ENCODE data around the gene CAPN6. TPM values are rescaled to one million over a fixed set of nuclear protein-coding genes. Genes with fewer than 3 reads are reported as not detected.

Gene CAPN6
- total and polyA plus RNA-seq, 2 experiments from 2014 or later = 4.5 to 6.3 TPM

DNA sequence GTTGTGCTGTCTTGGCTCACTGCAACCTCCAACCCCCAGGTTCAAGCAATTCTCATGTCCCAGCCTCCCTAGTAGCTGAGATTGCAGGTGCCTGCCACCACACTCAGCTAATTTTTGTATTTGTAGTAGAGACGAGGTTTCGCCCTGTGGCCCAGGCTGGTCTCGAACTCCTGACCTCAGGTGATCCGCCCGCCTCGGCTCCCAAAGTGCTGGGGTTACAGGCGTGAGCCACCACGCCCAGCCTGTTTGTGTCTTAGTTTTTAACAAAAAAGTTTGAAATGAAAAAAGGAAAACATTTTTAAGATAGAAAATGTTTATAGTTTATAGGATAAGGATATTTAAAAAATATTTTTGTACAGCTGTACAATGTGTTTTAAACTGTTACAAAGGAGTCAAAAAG is 62.4 kb downstream of the CAPN6 start:
- Histone ChIP-seq H3F3A (replicated peaks; ENCODE audit: low read depth) (no peaks in the 10 kb centered on the region), H3K27me3 (ENCODE audit: insufficient read depth) (no peaks in the 10 kb centered on the region), H3K4me2 (no peak overlapping the region), H3K4me1 (ENCODE audit: insufficient read depth) (no peaks in the 10 kb centered on the region), H3K9me2 (ENCODE audit: insufficient read depth) (no peaks in the 10 kb centered on the region), H3K36me3 (ENCODE audit: insufficient read depth) (no peaks in the 10 kb centered on the region), H3K4me3 (no peak overlapping the region), H4K20me1 (replicated peaks; ENCODE audit: insufficient read depth) (no peaks in the 10 kb centered on the region), H2AFZ (no peak overlapping the region), H3K79me2 (replicated peaks; ENCODE audit: insufficient read depth) (no peaks in the 10 kb centered on the region), H3K27ac (ENCODE audit: low read depth) (no peak overlapping the region)
- Mint-ChIP-seq H3K9me3 (no peaks in the 10 kb centered on the region), H3K27me3 (ENCODE audit: insufficient read depth, low read depth, poor library complexity) (no peaks in the 10 kb centered on the region), H3K4me1 (no peaks in the 10 kb centered on the region), H3K27ac (no peak overlapping the region), H3K36me3 (ENCODE audit: low read depth) (no peaks in the 10 kb centered on the region), H3K4me3 (no peak overlapping the region)
- ATAC-seq (no peak), DNase-seq (ENCODE audit: low spot score) (no peak)
- TF ChIP-seq NANOG (IDR thresholded peaks at IDR 0.05; ENCODE audit: borderline replicate concordance) (no peak), EZH2 (IDR thresholded peaks at IDR 0.05; ENCODE audit: low read depth, unreplicated experiment) (no peak), JUNB (IDR thresholded peaks at IDR 0.05; ENCODE audit: unreplicated experiment) (no peak), POLR2AphosphoS5 (IDR thresholded peaks at IDR 0.05; ENCODE audit: low read depth) (no peak), STAT1 (IDR thresholded peaks at IDR 0.05; ENCODE audit: unreplicated experiment) (no peak), CREB1 (CRISPR knock-in tag; IDR thresholded peaks at IDR 0.05; ENCODE audit: low read depth) (no peak), ZNF331 (CRISPR knock-in tag; IDR thresholded peaks at IDR 0.05; ENCODE audit: low read depth) (no peak), REST (IDR thresholded peaks at IDR 0.05; ENCODE audit: unreplicated experiment) (no peak), EZH2phosphoT487 (IDR thresholded peaks at IDR 0.05; ENCODE audit: unreplicated experiment) (no peak), ZNF114 (CRISPR knock-in tag; IDR thresholded peaks at IDR 0.05) (no peak)
- TF ChIP-seq, protein P1, sequence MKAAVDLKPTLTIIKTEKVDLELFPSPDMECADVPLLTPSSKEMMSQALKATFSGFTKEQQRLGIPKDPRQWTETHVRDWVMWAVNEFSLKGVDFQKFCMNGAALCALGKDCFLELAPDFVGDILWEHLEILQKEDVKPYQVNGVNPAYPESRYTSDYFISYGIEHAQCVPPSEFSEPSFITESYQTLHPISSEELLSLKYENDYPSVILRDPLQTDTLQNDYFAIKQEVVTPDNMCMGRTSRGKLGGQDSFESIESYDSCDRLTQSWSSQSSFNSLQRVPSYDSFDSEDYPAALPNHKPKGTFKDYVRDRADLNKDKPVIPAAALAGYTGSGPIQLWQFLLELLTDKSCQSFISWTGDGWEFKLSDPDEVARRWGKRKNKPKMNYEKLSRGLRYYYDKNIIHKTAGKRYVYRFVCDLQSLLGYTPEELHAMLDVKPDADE (IDR thresholded peaks at IDR 0.05) = no peak
- TF ChIP-seq, protein P2, sequence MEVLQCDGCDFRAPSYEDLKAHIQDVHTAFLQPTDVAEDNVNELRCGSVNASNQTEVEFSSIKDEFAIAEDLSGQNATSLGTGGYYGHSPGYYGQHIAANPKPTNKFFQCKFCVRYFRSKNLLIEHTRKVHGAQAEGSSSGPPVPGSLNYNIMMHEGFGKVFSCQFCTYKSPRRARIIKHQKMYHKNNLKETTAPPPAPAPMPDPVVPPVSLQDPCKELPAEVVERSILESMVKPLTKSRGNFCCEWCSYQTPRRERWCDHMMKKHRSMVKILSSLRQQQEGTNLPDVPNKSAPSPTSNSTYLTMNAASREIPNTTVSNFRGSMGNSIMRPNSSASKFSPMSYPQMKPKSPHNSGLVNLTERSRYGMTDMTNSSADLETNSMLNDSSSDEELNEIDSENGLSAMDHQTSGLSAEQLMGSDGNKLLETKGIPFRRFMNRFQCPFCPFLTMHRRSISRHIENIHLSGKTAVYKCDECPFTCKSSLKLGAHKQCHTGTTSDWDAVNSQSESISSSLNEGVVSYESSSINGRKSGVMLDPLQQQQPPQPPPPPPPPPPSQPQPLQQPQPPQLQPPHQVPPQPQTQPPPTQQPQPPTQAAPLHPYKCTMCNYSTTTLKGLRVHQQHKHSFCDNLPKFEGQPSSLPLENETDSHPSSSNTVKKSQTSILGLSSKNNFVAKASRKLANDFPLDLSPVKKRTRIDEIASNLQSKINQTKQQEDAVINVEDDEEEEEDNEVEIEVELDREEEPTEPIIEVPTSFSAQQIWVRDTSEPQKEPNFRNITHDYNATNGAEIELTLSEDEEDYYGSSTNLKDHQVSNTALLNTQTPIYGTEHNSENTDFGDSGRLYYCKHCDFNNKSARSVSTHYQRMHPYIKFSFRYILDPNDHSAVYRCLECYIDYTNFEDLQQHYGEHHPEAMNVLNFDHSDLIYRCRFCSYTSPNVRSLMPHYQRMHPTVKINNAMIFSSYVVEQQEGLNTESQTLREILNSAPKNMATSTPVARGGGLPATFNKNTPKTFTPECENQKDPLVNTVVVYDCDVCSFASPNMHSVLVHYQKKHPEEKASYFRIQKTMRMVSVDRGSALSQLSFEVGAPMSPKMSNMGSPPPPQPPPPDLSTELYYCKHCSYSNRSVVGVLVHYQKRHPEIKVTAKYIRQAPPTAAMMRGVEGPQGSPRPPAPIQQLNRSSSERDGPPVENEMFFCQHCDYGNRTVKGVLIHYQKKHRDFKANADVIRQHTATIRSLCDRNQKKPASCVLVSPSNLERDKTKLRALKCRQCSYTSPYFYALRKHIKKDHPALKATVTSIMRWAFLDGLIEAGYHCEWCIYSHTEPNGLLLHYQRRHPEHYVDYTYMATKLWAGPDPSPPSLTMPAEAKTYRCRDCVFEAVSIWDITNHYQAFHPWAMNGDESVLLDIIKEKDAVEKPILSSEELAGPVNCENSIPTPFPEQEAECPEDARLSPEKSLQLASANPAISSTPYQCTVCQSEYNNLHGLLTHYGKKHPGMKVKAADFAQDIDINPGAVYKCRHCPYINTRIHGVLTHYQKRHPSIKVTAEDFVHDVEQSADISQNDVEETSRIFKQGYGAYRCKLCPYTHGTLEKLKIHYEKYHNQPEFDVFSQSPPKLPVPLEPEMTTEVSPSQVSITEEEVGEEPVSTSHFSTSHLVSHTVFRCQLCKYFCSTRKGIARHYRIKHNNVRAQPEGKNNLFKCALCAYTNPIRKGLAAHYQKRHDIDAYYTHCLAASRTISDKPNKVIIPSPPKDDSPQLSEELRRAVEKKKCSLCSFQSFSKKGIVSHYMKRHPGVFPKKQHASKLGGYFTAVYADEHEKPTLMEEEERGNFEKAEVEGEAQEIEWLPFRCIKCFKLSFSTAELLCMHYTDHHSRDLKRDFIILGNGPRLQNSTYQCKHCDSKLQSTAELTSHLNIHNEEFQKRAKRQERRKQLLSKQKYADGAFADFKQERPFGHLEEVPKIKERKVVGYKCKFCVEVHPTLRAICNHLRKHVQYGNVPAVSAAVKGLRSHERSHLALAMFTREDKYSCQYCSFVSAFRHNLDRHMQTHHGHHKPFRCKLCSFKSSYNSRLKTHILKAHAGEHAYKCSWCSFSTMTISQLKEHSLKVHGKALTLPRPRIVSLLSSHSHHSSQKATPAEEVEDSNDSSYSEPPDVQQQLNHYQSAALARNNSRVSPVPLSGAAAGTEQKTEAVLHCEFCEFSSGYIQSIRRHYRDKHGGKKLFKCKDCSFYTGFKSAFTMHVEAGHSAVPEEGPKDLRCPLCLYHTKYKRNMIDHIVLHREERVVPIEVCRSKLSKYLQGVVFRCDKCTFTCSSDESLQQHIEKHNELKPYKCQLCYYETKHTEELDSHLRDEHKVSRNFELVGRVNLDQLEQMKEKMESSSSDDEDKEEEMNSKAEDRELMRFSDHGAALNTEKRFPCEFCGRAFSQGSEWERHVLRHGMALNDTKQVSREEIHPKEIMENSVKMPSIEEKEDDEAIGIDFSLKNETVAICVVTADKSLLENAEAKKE (CRISPR knock-in tag; IDR thresholded peaks at IDR 0.05) = no peak
- TF ChIP-seq, protein P3, sequence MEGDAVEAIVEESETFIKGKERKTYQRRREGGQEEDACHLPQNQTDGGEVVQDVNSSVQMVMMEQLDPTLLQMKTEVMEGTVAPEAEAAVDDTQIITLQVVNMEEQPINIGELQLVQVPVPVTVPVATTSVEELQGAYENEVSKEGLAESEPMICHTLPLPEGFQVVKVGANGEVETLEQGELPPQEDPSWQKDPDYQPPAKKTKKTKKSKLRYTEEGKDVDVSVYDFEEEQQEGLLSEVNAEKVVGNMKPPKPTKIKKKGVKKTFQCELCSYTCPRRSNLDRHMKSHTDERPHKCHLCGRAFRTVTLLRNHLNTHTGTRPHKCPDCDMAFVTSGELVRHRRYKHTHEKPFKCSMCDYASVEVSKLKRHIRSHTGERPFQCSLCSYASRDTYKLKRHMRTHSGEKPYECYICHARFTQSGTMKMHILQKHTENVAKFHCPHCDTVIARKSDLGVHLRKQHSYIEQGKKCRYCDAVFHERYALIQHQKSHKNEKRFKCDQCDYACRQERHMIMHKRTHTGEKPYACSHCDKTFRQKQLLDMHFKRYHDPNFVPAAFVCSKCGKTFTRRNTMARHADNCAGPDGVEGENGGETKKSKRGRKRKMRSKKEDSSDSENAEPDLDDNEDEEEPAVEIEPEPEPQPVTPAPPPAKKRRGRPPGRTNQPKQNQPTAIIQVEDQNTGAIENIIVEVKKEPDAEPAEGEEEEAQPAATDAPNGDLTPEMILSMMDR (conservative IDR thresholded peaks at IDR 0.05; ENCODE audit: low read depth in 2 of 2) = no peak

Measured in GM23338 (cell line).